Cardiac muscle cell (in vitro differentiated cells and primary cell): ENCODE results near the gene ANKRD52. TPM values are rescaled to one million over a fixed set of nuclear protein-coding genes. Genes with fewer than 3 reads are reported as not detected.

Experiments
- DNase-seq, 2 donors: peaks; one replicate each; pipeline versions ENCODE4 v3.0.0 to v3.0.0-alpha.2; 2010 to 2017; ENCODE audit warnings: low read depth in 1 of 2, low spot score in 1 of 2
- H3K27ac ChIP-seq: fragments of 200-600 bp; sonication (generic); 2 replicates; pipeline ENCODE4 v1.5.1; 2016
- H3K27me3 ChIP-seq: fragments of 200-600 bp; sonication (generic); 2 replicates; pipeline ENCODE4 v1.6.0; 2016; ENCODE audit warnings: control low read depth
- H3K36me3 ChIP-seq: fragments of 200-600 bp; sonication (generic); 2 replicates; pipeline ENCODE4 v1.5.1; 2016; ENCODE audit warnings: control low read depth
- H3K4me1 ChIP-seq: fragments of 200-600 bp; sonication (generic); 2 replicates; pipeline ENCODE4 v1.8.1; 2017; ENCODE audit warnings: low read depth, mild to moderate bottlenecking, mixed run types
- H3K4me3 ChIP-seq: fragments of 200-600 bp; sonication (generic); 2 replicates; pipeline ENCODE4 v1.5.1; 2016; ENCODE audit warnings: mild to moderate bottlenecking
- H3K9me3 ChIP-seq: fragments of 200-600 bp; sonication (generic); 2 replicates; pipeline ENCODE4 v1.5.1; 2017; ENCODE audit warnings: low read depth, mild to moderate bottlenecking, control low read depth
- CTCF ChIP-seq: IDR thresholded peaks from 2 replicates; pipeline ENCODE4 v1.5.1; 2012; ENCODE audit warnings: low read depth, mild to moderate bottlenecking, low read length
- polyA plus RNA-seq: library from polyadenylated mRNA; unstranded; fragments of >200 nt; fragmentation: Nextera tagmentation; extraction: Ambion mirVana; gene quantifications from 2 replicates; pipeline ENCODE4 v1.2.1, GENCODE V29; 2016
- total RNA-seq: library from RNA; depleted of rRNA; stranded (reverse); fragments of >200 nt; gene quantifications from 2 replicates; pipeline ENCODE4 v1.2.3, GENCODE V29; 2016

The ANKRD52 gene
- total and polyA plus RNA-seq, 2 experiments from 2014 or later = 18.0 to 34.9 TPM

GRCh38 chr12:56258820-56259183 lies 618 bp upstream of the ANKRD52 start:
- H3K9me3 ChIP-seq = no peaks in the 10 kb centered on the region
- no peaks in the 10 kb centered on the region for H3K27me3 ChIP-seq
- no peak for TF ChIP-seq CTCF
- peak overlapping the region; percentile 87 for H3K4me3 ChIP-seq
- H3K27ac ChIP-seq = peak overlapping the region; percentile 65
- peaks cover 15% of the 10 kb centered on the region for H3K4me1 ChIP-seq
- peaks cover 21% of the 10 kb centered on the region for H3K36me3 ChIP-seq
- peak in 1 of 2 donors; percentile 6 for DNase-seq

- peaks cover 15% of the 10 kb centered on the region for H3K4me1 ChIP-seq
- TF ChIP-seq CTCF = peak; percentile 11
- H3K9me3 ChIP-seq = no peaks in the 10 kb centered on the region
- H3K27me3 ChIP-seq = no peaks in the 10 kb centered on the region
- peaks cover 33% of the 10 kb centered on the region for H3K36me3 ChIP-seq
- DNase-seq = peak; percentile 21 to 72
- peak overlapping the region; percentile 48 for H3K27ac ChIP-seq
- H3K4me3 ChIP-seq = peak overlapping the region; percentile 87
These were observed 605 bp downstream of the ANKRD52 start for GRCh38 chr12:56257491-56258067.

GRCh38 chr12:56257071-56257470 lies 1.1 kb downstream of the ANKRD52 start:
- H3K27me3 ChIP-seq = no peaks in the 10 kb centered on the region
- H3K4me3 ChIP-seq = peak overlapping the region; percentile 87
- no peaks in the 10 kb centered on the region for H3K9me3 ChIP-seq
- TF ChIP-seq CTCF = no peak
- no peak for DNase-seq
- peaks cover 38% of the 10 kb centered on the region for H3K36me3 ChIP-seq
- peak overlapping the region; percentile 48 for H3K27ac ChIP-seq
- H3K4me1 ChIP-seq = peaks cover 15% of the 10 kb centered on the region

- H3K27me3 ChIP-seq = no peaks in the 10 kb centered on the region
- H3K9me3 ChIP-seq = no peaks in the 10 kb centered on the region
- peak in 1 of 2 donors; percentile 44 for DNase-seq
- no peak overlapping the region for H3K27ac ChIP-seq
- peak overlapping the region; percentile 87 for H3K4me3 ChIP-seq
- peak; percentile 25 for TF ChIP-seq CTCF
- H3K36me3 ChIP-seq = peaks cover 42% of the 10 kb centered on the region
- peaks cover 15% of the 10 kb centered on the region for H3K4me1 ChIP-seq
These were observed 1.7 kb downstream of the ANKRD52 start for GRCh38 chr12:56256326-56256960.

GRCh38 chr12:56255671-56256070 lies 2.5 kb downstream of the ANKRD52 start:
- Histone ChIP-seq H3K9me3 (no peaks in the 10 kb centered on the region), H3K4me3 (no peak overlapping the region), H3K36me3 (peaks cover 47% of the 10 kb centered on the region), H3K4me1 (peaks cover 15% of the 10 kb centered on the region), H3K27ac (no peak overlapping the region), H3K27me3 (no peaks in the 10 kb centered on the region)
- DNase-seq = no peak
- no peak for TF ChIP-seq CTCF
